ENCODE results near the gene FABP2.
A peak's percentile ranks its signal among the peaks of the same experiment; 100 is the strongest.

FABP2 gene

GRCh38 chr4:119307606-119308005 is 14.3 kb downstream of the FABP2 start:
- TF ChIP-seq, protein P1, sequence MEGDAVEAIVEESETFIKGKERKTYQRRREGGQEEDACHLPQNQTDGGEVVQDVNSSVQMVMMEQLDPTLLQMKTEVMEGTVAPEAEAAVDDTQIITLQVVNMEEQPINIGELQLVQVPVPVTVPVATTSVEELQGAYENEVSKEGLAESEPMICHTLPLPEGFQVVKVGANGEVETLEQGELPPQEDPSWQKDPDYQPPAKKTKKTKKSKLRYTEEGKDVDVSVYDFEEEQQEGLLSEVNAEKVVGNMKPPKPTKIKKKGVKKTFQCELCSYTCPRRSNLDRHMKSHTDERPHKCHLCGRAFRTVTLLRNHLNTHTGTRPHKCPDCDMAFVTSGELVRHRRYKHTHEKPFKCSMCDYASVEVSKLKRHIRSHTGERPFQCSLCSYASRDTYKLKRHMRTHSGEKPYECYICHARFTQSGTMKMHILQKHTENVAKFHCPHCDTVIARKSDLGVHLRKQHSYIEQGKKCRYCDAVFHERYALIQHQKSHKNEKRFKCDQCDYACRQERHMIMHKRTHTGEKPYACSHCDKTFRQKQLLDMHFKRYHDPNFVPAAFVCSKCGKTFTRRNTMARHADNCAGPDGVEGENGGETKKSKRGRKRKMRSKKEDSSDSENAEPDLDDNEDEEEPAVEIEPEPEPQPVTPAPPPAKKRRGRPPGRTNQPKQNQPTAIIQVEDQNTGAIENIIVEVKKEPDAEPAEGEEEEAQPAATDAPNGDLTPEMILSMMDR (IDR thresholded peaks at IDR 0.05), result no peak
- no peak for TF ChIP-seq ZFX (IDR thresholded peaks at IDR 0.05; ENCODE audit: borderline replicate concordance)
- no peak overlapping the region for H3K27ac ChIP-seq

DNA sequence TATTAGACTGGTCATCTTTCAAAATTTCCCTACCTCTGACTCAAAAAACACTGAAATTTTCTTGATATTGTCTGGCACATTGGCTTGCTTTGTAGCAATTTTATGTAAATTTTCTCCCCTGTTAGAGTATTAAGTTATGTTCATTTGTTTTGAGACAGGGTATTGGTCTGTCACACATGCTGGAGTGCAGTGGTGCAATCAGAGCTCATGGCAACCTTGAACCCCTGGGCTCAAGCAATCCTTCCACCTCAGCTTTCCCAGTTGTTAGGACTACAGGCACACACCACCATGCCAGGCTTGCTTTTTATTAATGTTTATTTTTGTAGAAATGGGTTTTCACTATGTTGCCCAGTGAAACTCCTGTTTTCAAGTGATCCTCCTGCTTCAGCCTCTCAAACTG is 17.5 kb downstream of the FABP2 start:
- no peak overlapping the region for H3K27ac ChIP-seq
- TF ChIP-seq, protein P1 (IDR thresholded peaks at IDR 0.05), result no peak
- TF ChIP-seq ZFX (IDR thresholded peaks at IDR 0.05; ENCODE audit: borderline replicate concordance), result no peak

GRCh38 chr4:119303587-119304305 is 18.2 kb downstream of the FABP2 start:
- H3K27ac ChIP-seq, result no peak overlapping the region
- no peak for TF ChIP-seq ZFX (IDR thresholded peaks at IDR 0.05; ENCODE audit: borderline replicate concordance)
- TF ChIP-seq, protein P1 (IDR thresholded peaks at IDR 0.05), result no peak

- H3K27ac ChIP-seq, result no peak overlapping the region
- TF ChIP-seq, protein P1 (IDR thresholded peaks at IDR 0.05), result no peak
- TF ChIP-seq ZFX (IDR thresholded peaks at IDR 0.05; ENCODE audit: borderline replicate concordance), result no peak
Measured at GRCh38 chr4:119302073-119302832, 19.7 kb downstream of the FABP2 start.

DNA sequence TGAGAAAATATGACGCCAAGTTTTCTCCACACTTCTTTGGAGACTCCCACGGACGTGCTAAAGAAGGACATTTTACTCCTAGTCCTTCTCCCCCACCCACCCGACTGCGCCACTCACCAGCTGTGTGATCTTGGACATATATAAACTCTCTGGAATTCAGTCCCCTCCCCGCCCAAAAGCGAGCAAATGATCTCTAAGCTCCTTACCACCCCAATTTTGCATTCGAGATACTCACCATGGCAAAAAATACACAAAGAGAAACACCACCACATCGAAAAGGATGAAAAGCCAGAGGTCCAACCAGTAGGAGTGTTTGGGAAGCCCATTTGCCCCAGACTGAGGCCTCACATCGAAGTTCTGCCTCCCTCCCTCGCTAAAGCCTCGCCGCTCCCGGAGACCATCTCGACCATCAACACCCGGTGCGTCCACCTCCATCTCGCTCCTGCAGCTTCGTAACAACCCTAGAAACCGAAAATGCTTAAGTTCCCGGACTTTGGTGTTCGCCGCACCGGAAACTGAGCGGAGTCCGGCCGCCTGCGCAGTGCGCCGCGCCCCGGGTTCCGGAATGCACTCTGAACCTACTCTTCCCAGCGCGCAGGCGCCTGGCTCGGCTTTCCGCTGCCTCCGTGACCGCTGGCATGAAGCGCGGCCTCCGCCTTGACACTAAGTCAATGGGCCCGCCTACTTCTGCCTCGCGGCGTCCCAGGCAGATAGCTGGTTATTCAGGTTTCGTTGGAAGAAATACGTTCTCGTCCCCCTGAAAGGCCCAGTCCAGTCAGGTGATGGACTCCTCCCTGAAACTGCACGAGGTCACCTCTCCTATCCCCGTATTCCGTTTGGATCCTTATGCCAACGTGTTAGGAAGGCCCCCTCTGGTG is 21.6 kb downstream of the FABP2 start:
- TF ChIP-seq ZFX (IDR thresholded peaks at IDR 0.05; ENCODE audit: borderline replicate concordance), result no peak
- TF ChIP-seq, protein P1 (IDR thresholded peaks at IDR 0.05), result no peak; the same call in 1 of the 2 replicates
- peak overlapping the region; percentile 88 for H3K27ac ChIP-seq

GRCh38 chr4:119299741-119300100 is 22.2 kb downstream of the FABP2 start:
- TF ChIP-seq ZFX (IDR thresholded peaks at IDR 0.05; ENCODE audit: borderline replicate concordance), result no peak
- TF ChIP-seq, protein P1 (IDR thresholded peaks at IDR 0.05), result no peak

More at GRCh38 chr4:119299741-119300100, 22.2 kb downstream of the FABP2 start:
- peak overlapping the region; percentile 88 for H3K27ac ChIP-seq
